SK-N-SH (cell line): ENCODE results near the gene XYLT2. TPM values are rescaled to one million over a fixed set of nuclear protein-coding genes. Genes with fewer than 3 reads are reported as not detected.

ENCODE experiments used
- CTCF ChIA-PET: fragments of 300-600, 350-600 bp; formaldehyde crosslinking; extraction: SDS; loops from one replicate; lab custom pipeline; 2021; lab: Yijun Ruan, JAX
- POLR2A ChIA-PET: fragments of 350-600 bp; sonication (Branson Sonifier 250); formaldehyde crosslinking; extraction: SDS; loops from one replicate; lab custom pipeline; 2020; ENCODE audit warnings: antibody characterized with exemption, inconsistent platforms; lab: Yijun Ruan, JAX
- DNase-seq: peaks from one replicate; pipeline ENCODE4 v3.0.0; 2012
- H2AFZ ChIP-seq: fragments of 200-600 bp; sonication (generic); 2 replicates; pipeline ENCODE4 v1.8.1; 2016; ENCODE audit warnings: antibody characterized with exemption, mild to moderate bottlenecking, low read depth
- H3F3A ChIP-seq: fragments of 200-600 bp; sonication (generic); replicated peaks from 2 replicates; pipeline ENCODE3; 2016; ENCODE audit warnings: antibody characterized with exemption, mild to moderate bottlenecking; ENCODE audit not compliant: insufficient read depth
- H3K27ac ChIP-seq, 2 experiments: fragments of 200-500 bp in 1 of 2; fragments of 200-600 bp in 1 of 2; sonication (Bioruptor generic) in 1 of 2; sonication (generic), shearing (Covaris generic) in 1 of 2; 2 replicates each; pipeline versions ENCODE4 v1.5.1 to v1.6.1; 2014 to 2016; ENCODE audit warnings: low read depth in 2 of 2, inconsistent platforms in 1 of 2, low read length in 1 of 2, mild to moderate bottlenecking in 1 of 2, mixed read lengths in 1 of 2
- H3K27me3 ChIP-seq: fragments of 200-600 bp; sonication (generic), shearing (Covaris generic); 2 replicates; pipeline ENCODE4 v1.6.1; 2016; ENCODE audit warnings: mixed run types; ENCODE audit not compliant: insufficient read depth
- H3K36me3 ChIP-seq, 2 experiments: fragments of 200-500 bp in 1 of 2; fragments of 200-600 bp in 1 of 2; sonication (Bioruptor generic) in 1 of 2; sonication (generic) in 1 of 2; replicated peaks in 1 of 2; 2 replicates each; pipeline versions ENCODE3 to v1.5.1; 2014 to 2016; ENCODE audit warnings: low read length in 1 of 2, mild to moderate bottlenecking in 1 of 2; ENCODE audit not compliant: insufficient read depth in 2 of 2, control insufficient read depth in 1 of 2
- H3K4me1 ChIP-seq, 2 experiments: fragments of 200-500 bp in 1 of 2; fragments of 200-600 bp in 1 of 2; sonication (Bioruptor generic) in 1 of 2; sonication (generic), shearing (Covaris generic) in 1 of 2; 2 replicates each; pipeline versions ENCODE4 v1.5.1 to v1.6.1; 2014 to 2016; ENCODE audit warnings: low read depth in 1 of 2, low read length in 1 of 2, mixed run types in 1 of 2; ENCODE audit not compliant: insufficient read depth in 2 of 2, control insufficient read depth in 1 of 2
- H3K4me2 ChIP-seq: fragments of 200-600 bp; sonication (generic), shearing (Covaris generic); 2 replicates; pipeline ENCODE4 v1.6.1; 2017; ENCODE audit warnings: mixed run types
- H3K4me3 ChIP-seq, 2 experiments: fragments of 200-500 bp in 1 of 2; fragments of 200-600 bp in 1 of 2; sonication (Bioruptor generic) in 1 of 2; sonication (generic), shearing (Covaris generic) in 1 of 2; 2 replicates each; pipeline versions ENCODE4 v1.5.1 to v1.8.1; 2014 to 2016; ENCODE audit warnings: low read depth in 2 of 2, inconsistent platforms in 1 of 2, low read length in 1 of 2, mild to moderate bottlenecking in 1 of 2, mixed read lengths in 1 of 2, moderate library complexity in 1 of 2
- H3K79me2 ChIP-seq: fragments of 200-600 bp; sonication (generic); 2 replicates; pipeline ENCODE4 v1.8.1; 2017; ENCODE audit warnings: mild to moderate bottlenecking; ENCODE audit not compliant: insufficient read depth
- H3K9ac ChIP-seq: fragments of 200-600 bp; sonication (generic); 2 replicates; pipeline ENCODE4 v1.6.1; 2017; ENCODE audit warnings: mixed run types
- H3K9me2 ChIP-seq: fragments of 200-600 bp; sonication (generic); 2 replicates; pipeline ENCODE4 v1.6.1; 2017; ENCODE audit warnings: mixed run types
- H3K9me3 ChIP-seq: fragments of 200-600 bp; sonication (generic); 2 replicates; pipeline ENCODE4 v1.6.1; 2017; ENCODE audit warnings: mixed run types, mild to moderate bottlenecking, moderate library complexity
- H4K20me1 ChIP-seq: fragments of 200-600 bp; sonication (generic); 2 replicates; pipeline ENCODE4 v1.6.1; 2017; ENCODE audit warnings: mild to moderate bottlenecking, mixed run types; ENCODE audit not compliant: insufficient read depth
- CHD2 ChIP-seq: fragments of 150-350 bp; IDR thresholded peaks from 2 replicates; pipeline ENCODE4 v1.6.1; 2018; ENCODE audit warnings: low read length; ENCODE audit not compliant: partially characterized antibody
- ELF1 ChIP-seq: IDR thresholded peaks from 2 replicates; pipeline ENCODE4 v1.4.0; 2012
- GABPA ChIP-seq: IDR thresholded peaks from 2 replicates; pipeline ENCODE4 v1.4.0; 2012; ENCODE audit warnings: low read depth, mild to moderate bottlenecking
- GATA2 ChIP-seq: sonication (generic); formaldehyde crosslinking; IDR thresholded peaks from 2 replicates; pipeline ENCODE4 v1.5.0; 2020; ENCODE audit warnings: mild to moderate bottlenecking, missing genetic modification reagents
- MXI1 ChIP-seq: IDR thresholded peaks from 2 replicates; pipeline ENCODE4 v1.6.1; 2012; ENCODE audit warnings: mild to moderate bottlenecking, low read depth, low read length, improper control_type of control experiment
- POLR2AphosphoS5 ChIP-seq: IDR thresholded peaks from 2 replicates; pipeline ENCODE4 v1.6.1; 2012; ENCODE audit warnings: low read depth, low read length
- RAD21 ChIP-seq: IDR thresholded peaks from 2 replicates; pipeline ENCODE4 v1.6.1; 2012; ENCODE audit warnings: mild to moderate bottlenecking, low read length
- RCOR1 ChIP-seq: fragments of 150-350 bp; IDR thresholded peaks from 2 replicates; pipeline ENCODE4 v1.6.1; 2017; ENCODE audit warnings: antibody characterized with exemption, low read length
- RFX5 ChIP-seq: IDR thresholded peaks from 2 replicates; pipeline ENCODE4 v1.6.1; 2012; ENCODE audit warnings: mild to moderate bottlenecking, improper control_type of control experiment, low read length
- SIN3A ChIP-seq: IDR thresholded peaks from 2 replicates; pipeline ENCODE4 v1.6.1; 2012; ENCODE audit warnings: low read depth, mild to moderate bottlenecking, low read length, moderate library complexity, borderline replicate concordance
- SMC3 ChIP-seq: IDR thresholded peaks from 2 replicates; pipeline ENCODE4 v1.6.1; 2012; ENCODE audit warnings: low read depth, low read length, improper control_type of control experiment
- YY1 ChIP-seq: IDR thresholded peaks from 2 replicates; pipeline ENCODE4 v1.4.0; 2012; ENCODE audit warnings: low read depth, mild to moderate bottlenecking
- WGBS: methylation state at CpG from one replicate; pipeline ENCODE4 v1.1.6; 2017; ENCODE audit warnings: low lambda C conversion rate; 5-methylcytosine and 5-hydroxymethylcytosine counted together
- polyA plus RNA-seq, 3 experiments: library from polyadenylated mRNA; depleted of rRNA; stranded (reverse); fragments of >200 nt; gene quantifications; 2 replicates each; pipeline ENCODE4 v1.2.3, GENCODE V29; 2012
- TF ChIP-seq, protein P1 (sequence below): IDR thresholded peaks from 2 replicates; pipeline ENCODE4 v1.4.0; 2012; ENCODE audit warnings: low read depth
- TF ChIP-seq, protein P2 (sequence below): fragments of 200-600 bp; sonication (generic); IDR thresholded peaks from 2 replicates; pipeline ENCODE4 v1.6.1; 2017; ENCODE audit warnings: antibody characterized with exemption, mild to moderate bottlenecking, moderate library complexity
- TF ChIP-seq, protein P3 (sequence below): IDR thresholded peaks from 2 replicates; pipeline ENCODE4 v1.4.0; 2012; ENCODE audit warnings: low read depth, borderline replicate concordance
- TF ChIP-seq, protein P4 (sequence below): fragments of 150-350 bp; IDR thresholded peaks from 2 replicates; pipeline ENCODE4 v1.6.1; 2017; ENCODE audit warnings: antibody characterized with exemption, low read length, low read depth, borderline replicate concordance

The XYLT2 gene
- polyA plus RNA-seq, 1 of the 3 experiments (the other 2 are of a cell fraction): 28.4 TPM

- H3K27me3 ChIP-seq: no peaks in the 10 kb centered on the region
- WGBS: 41% methylated on average over 11 of the region's 11 CpGs
- TF ChIP-seq MXI1 (peak; percentile 75; the same call in 1 of the 2 replicates), SMC3 (peak; percentile 60), RFX5 (no peak), GABPA (no peak), RCOR1 (no peak; the same call in 1 of the 2 replicates), RAD21 (peak; percentile 66)
- TF ChIP-seq, protein P1, sequence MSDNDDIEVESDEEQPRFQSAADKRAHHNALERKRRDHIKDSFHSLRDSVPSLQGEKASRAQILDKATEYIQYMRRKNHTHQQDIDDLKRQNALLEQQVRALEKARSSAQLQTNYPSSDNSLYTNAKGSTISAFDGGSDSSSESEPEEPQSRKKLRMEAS: peak; percentile 68
- TF ChIP-seq, protein P2, sequence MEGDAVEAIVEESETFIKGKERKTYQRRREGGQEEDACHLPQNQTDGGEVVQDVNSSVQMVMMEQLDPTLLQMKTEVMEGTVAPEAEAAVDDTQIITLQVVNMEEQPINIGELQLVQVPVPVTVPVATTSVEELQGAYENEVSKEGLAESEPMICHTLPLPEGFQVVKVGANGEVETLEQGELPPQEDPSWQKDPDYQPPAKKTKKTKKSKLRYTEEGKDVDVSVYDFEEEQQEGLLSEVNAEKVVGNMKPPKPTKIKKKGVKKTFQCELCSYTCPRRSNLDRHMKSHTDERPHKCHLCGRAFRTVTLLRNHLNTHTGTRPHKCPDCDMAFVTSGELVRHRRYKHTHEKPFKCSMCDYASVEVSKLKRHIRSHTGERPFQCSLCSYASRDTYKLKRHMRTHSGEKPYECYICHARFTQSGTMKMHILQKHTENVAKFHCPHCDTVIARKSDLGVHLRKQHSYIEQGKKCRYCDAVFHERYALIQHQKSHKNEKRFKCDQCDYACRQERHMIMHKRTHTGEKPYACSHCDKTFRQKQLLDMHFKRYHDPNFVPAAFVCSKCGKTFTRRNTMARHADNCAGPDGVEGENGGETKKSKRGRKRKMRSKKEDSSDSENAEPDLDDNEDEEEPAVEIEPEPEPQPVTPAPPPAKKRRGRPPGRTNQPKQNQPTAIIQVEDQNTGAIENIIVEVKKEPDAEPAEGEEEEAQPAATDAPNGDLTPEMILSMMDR: peak; percentile 92
Measured at GRCh38 chr17:50361561-50362480, 15.9 kb downstream of the XYLT2 start.

DNA sequence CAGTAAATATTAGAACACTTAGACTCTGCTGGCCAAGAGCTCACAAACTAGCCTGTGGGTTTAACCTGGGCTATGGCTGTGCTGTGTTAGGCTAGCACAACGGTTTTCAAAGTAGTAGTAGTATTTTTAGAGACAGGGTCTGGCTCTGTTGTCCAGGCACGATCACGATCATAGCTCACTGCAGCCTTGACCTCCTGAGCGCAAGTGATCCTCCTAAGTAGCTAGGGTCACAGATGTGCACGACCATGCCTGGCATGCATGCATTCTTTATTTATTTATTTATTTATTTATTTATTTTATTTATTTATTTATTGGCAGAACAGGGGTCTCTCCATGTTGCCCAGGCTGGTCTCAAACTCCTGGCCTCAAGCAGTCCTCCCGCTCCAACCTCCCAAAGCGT is 16.7 kb downstream of the XYLT2 start:
- no peak overlapping the region for H3K27ac ChIP-seq
- peaks cover 9 to 25% of the 10 kb centered on the region in 2 experiments; a peak in 2 of 4 replicates for H3K4me1 ChIP-seq
- CTCF ChIA-PET: interaction anchor here (0.7 to 4.0 kb wide), 43 partner anchors 9 to 201 kb away, joined by 3 to 56 read pairs (median 6); partner anchors contain the start of genes ACSF2, CHAD, EME1 and LRRC59
- H3K9ac ChIP-seq: no peak overlapping the region
- no peaks in the 10 kb centered on the region for H3K9me3 ChIP-seq
- POLR2A ChIA-PET: interaction anchor here (1.1 to 3.2 kb wide), 5 partner anchors 9 to 117 kb away, joined by 4 to 18 read pairs (median 5); partner anchors contain the start of gene XYLT2
- H3K4me3 ChIP-seq: no peak overlapping the region
- H3K79me2 ChIP-seq: no peaks in the 10 kb centered on the region
- no peak overlapping the region for H3K4me2 ChIP-seq
- no peaks in the 10 kb centered on the region for H4K20me1 ChIP-seq
- H3K9me2 ChIP-seq: no peaks in the 10 kb centered on the region
- no peak overlapping the region for H2AFZ ChIP-seq
- peaks cover 18 to 59% of the 10 kb centered on the region in 2 experiments for H3K36me3 ChIP-seq
- DNase-seq: no peak
- peaks cover 21% of the 10 kb centered on the region for H3F3A ChIP-seq
- WGBS: 88% methylated on average over 7 of the region's 7 CpGs
- H3K27me3 ChIP-seq: no peaks in the 10 kb centered on the region
- TF ChIP-seq CHD2 (no peak), POLR2AphosphoS5 (no peak), SIN3A (no peak), YY1 (no peak), GABPA (no peak), GATA2 (CRISPR knock-in tag) (no peak), MXI1 (no peak), RFX5 (no peak), ELF1 (no peak)
- TF ChIP-seq, protein P3, sequence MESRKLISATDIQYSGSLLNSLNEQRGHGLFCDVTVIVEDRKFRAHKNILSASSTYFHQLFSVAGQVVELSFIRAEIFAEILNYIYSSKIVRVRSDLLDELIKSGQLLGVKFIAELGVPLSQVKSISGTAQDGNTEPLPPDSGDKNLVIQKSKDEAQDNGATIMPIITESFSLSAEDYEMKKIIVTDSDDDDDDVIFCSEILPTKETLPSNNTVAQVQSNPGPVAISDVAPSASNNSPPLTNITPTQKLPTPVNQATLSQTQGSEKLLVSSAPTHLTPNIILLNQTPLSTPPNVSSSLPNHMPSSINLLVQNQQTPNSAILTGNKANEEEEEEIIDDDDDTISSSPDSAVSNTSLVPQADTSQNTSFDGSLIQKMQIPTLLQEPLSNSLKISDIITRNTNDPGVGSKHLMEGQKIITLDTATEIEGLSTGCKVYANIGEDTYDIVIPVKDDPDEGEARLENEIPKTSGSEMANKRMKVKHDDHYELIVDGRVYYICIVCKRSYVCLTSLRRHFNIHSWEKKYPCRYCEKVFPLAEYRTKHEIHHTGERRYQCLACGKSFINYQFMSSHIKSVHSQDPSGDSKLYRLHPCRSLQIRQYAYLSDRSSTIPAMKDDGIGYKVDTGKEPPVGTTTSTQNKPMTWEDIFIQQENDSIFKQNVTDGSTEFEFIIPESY: no peak
- TF ChIP-seq, protein P2: no peak
- TF ChIP-seq, protein P4, sequence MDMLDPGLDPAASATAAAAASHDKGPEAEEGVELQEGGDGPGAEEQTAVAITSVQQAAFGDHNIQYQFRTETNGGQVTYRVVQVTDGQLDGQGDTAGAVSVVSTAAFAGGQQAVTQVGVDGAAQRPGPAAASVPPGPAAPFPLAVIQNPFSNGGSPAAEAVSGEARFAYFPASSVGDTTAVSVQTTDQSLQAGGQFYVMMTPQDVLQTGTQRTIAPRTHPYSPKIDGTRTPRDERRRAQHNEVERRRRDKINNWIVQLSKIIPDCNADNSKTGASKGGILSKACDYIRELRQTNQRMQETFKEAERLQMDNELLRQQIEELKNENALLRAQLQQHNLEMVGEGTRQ: no peak

More at GRCh38 chr17:50361561-50362480, 15.9 kb downstream of the XYLT2 start:
- no peaks in the 10 kb centered on the region for H3K79me2 ChIP-seq
- H3K4me1 ChIP-seq: peaks cover 9 to 25% of the 10 kb centered on the region in 2 experiments; a peak in 2 of 4 replicates
- no peaks in the 10 kb centered on the region for H4K20me1 ChIP-seq
- peak; percentile 90 for DNase-seq
- CTCF ChIA-PET: interaction anchor here (0.6 to 4.0 kb wide), 52 partner anchors 8 to 269 kb away, joined by 3 to 56 read pairs (median 5); partner anchors contain the start of genes ACSF2, CHAD, EME1 and LRRC59
- H3K27ac ChIP-seq: peak overlapping the region in 1 of 2 experiments; percentile 59; a peak in 2 of 4 replicates
- no peak overlapping the region for H2AFZ ChIP-seq
- no peaks in the 10 kb centered on the region for H3K9me2 ChIP-seq
- H3K4me2 ChIP-seq: no peak overlapping the region
- no peak overlapping the region for H3K9ac ChIP-seq
- no peak overlapping the region; a peak in 1 of 4 replicates for H3K4me3 ChIP-seq
- POLR2A ChIA-PET: interaction anchor here (1.1 to 3.2 kb wide), 5 partner anchors 10 to 117 kb away, joined by 4 to 18 read pairs (median 5); partner anchors contain the start of gene XYLT2
- peaks cover 20 to 55% of the 10 kb centered on the region in 2 experiments for H3K36me3 ChIP-seq
- peaks cover 21% of the 10 kb centered on the region for H3F3A ChIP-seq
- no peaks in the 10 kb centered on the region for H3K9me3 ChIP-seq
